HEK293 (cell line): Measurements from ENCODE around the gene MID2.

ENCODE experiments used
- CTCF ChIA-PET: fragments of 350-600 bp; formaldehyde crosslinking; extraction: SDS; loops from one replicate; lab custom pipeline; 2021; ENCODE audit warnings: antibody characterized with exemption; lab: Yijun Ruan, JAX
- POLR2A ChIA-PET: fragments of 300-600 bp; formaldehyde crosslinking; extraction: SDS; loops from one replicate; lab custom pipeline; 2020; ENCODE audit warnings: antibody characterized with exemption, inconsistent platforms; lab: Yijun Ruan, JAX
- H3K27ac ChIP-seq: fragments of 200-500 bp; sonication (Bioruptor generic); 2 replicates; pipeline ENCODE4 v1.5.1; 2014; ENCODE audit warnings: low read depth, low read length, control low read depth, inconsistent platforms; ENCODE audit errors: extremely low read depth
- H3K36me3 ChIP-seq, 2 experiments: fragments of 200-500 bp in 1 of 2; sonication (Bioruptor generic) in 1 of 2; 1 replicate in 1 of 2; 2 replicates in 1 of 2; pipeline ENCODE4 v1.5.1; 2014 to 2017; ENCODE audit warnings: inconsistent platforms in 2 of 2, low read length in 2 of 2; ENCODE audit not compliant: control insufficient read depth in 2 of 2, insufficient read depth in 1 of 2
- H3K4me1 ChIP-seq: fragments of 200-500 bp; sonication (Bioruptor generic); 2 replicates; pipeline ENCODE4 v1.5.1; 2014; ENCODE audit warnings: mild to moderate bottlenecking, low read length, inconsistent platforms; ENCODE audit not compliant: control insufficient read depth, insufficient read depth
- H3K4me3 ChIP-seq: 2 replicates; pipeline ENCODE4 v1.5.1; 2011; ENCODE audit warnings: low read depth, mild to moderate bottlenecking, control low read depth, low read length, moderate library complexity
- H3K9me3 ChIP-seq: fragments of 200-500 bp; sonication (Bioruptor generic); 2 replicates; pipeline ENCODE4 v1.5.1; 2014; ENCODE audit warnings: low read depth, low read length, inconsistent platforms; ENCODE audit not compliant: control insufficient read depth, insufficient read depth
- MEIS1 ChIP-seq: sonication (generic); formaldehyde crosslinking; IDR thresholded peaks from 2 replicates; pipeline ENCODE4 v1.8.1; 2022; ENCODE audit warnings: missing genetic modification reagents, mild to moderate bottlenecking, borderline replicate concordance
- OVOL3 ChIP-seq: fragments of 450-650 bp; formaldehyde crosslinking; IDR thresholded peaks from 2 replicates; pipeline ENCODE4 v1.5.1; 2016; ENCODE audit warnings: missing biosample characterization, missing genetic modification characterization
- RBAK ChIP-seq: fragments of 450-650 bp; formaldehyde crosslinking; IDR thresholded peaks from 2 replicates; pipeline ENCODE4 v1.5.1; 2016; ENCODE audit warnings: missing biosample characterization, missing genetic modification characterization
- TCF7L2 ChIP-seq: IDR thresholded peaks from 2 replicates; pipeline ENCODE4 v1.6.1; 2011; ENCODE audit warnings: low read depth, mild to moderate bottlenecking, inconsistent platforms, low read length, moderate library complexity, borderline replicate concordance
- ZBTB1 ChIP-seq: fragments of 450-650 bp; formaldehyde crosslinking; IDR thresholded peaks from 2 replicates; pipeline ENCODE4 v1.5.1; 2016; ENCODE audit warnings: missing biosample characterization, missing genetic modification characterization
- ZFP69B ChIP-seq: fragments of 450-650 bp; formaldehyde crosslinking; IDR thresholded peaks from 2 replicates; pipeline ENCODE4 v1.5.1; 2016; ENCODE audit warnings: missing biosample characterization, missing genetic modification characterization
- ZNF132 ChIP-seq: fragments of 450-650 bp; formaldehyde crosslinking; IDR thresholded peaks from 2 replicates; pipeline ENCODE4 v1.5.1; 2017; ENCODE audit warnings: missing biosample characterization, missing genetic modification characterization, borderline replicate concordance
- ZNF175 ChIP-seq: fragments of 450-650 bp; formaldehyde crosslinking; IDR thresholded peaks from 2 replicates; pipeline ENCODE4 v1.5.1; 2016; ENCODE audit warnings: missing biosample characterization, missing genetic modification characterization
- ZNF24 ChIP-seq: fragments of 450-650 bp; formaldehyde crosslinking; IDR thresholded peaks from 2 replicates; pipeline ENCODE4 v1.5.1; 2016; ENCODE audit warnings: missing biosample characterization, missing genetic modification characterization
- ZNF248 ChIP-seq: fragments of 450-650 bp; formaldehyde crosslinking; IDR thresholded peaks from 2 replicates; pipeline ENCODE4 v1.5.1; 2017; ENCODE audit warnings: missing biosample characterization, missing genetic modification characterization
- ZNF391 ChIP-seq: fragments of 450-650 bp; formaldehyde crosslinking; IDR thresholded peaks from 2 replicates; pipeline ENCODE4 v1.5.1; 2016; ENCODE audit warnings: low read depth, missing biosample characterization, missing genetic modification characterization, borderline replicate concordance
- ZNF521 ChIP-seq: fragments of 450-650 bp; formaldehyde crosslinking; IDR thresholded peaks from 2 replicates; pipeline ENCODE4 v1.5.1; 2017; ENCODE audit warnings: missing biosample characterization, mild to moderate bottlenecking, missing genetic modification characterization
- ZNF768 ChIP-seq: fragments of 450-650 bp; formaldehyde crosslinking; IDR thresholded peaks from 2 replicates; pipeline ENCODE4 v1.5.1; 2018; ENCODE audit warnings: missing biosample characterization, mild to moderate bottlenecking, missing genetic modification characterization
- ZNF776 ChIP-seq: fragments of 450-650 bp; formaldehyde crosslinking; IDR thresholded peaks from 2 replicates; pipeline ENCODE4 v1.5.0; 2017; ENCODE audit warnings: missing biosample characterization, missing genetic modification characterization, borderline replicate concordance
- ZNF837 ChIP-seq: fragments of 450-650 bp; formaldehyde crosslinking; IDR thresholded peaks from 2 replicates; pipeline ENCODE4 v1.5.1; 2016; ENCODE audit warnings: missing biosample characterization, missing genetic modification characterization
- TF ChIP-seq, protein P1 (sequence below): fragments of 450-650 bp; formaldehyde crosslinking; IDR thresholded peaks from 2 replicates; pipeline ENCODE4 v1.5.1; 2017; ENCODE audit warnings: missing biosample characterization, missing genetic modification characterization
- TF ChIP-seq, protein P2 (sequence below): fragments of 450-650 bp; formaldehyde crosslinking; IDR thresholded peaks from 2 replicates; pipeline ENCODE4 v1.5.1; 2016; ENCODE audit warnings: missing biosample characterization, missing genetic modification characterization
- TF ChIP-seq, protein P3 (sequence below): fragments of 450-650 bp; formaldehyde crosslinking; IDR thresholded peaks from 2 replicates; pipeline ENCODE4 v1.5.1; 2016; ENCODE audit warnings: missing biosample characterization, missing genetic modification characterization

The MID2 gene

DNA sequence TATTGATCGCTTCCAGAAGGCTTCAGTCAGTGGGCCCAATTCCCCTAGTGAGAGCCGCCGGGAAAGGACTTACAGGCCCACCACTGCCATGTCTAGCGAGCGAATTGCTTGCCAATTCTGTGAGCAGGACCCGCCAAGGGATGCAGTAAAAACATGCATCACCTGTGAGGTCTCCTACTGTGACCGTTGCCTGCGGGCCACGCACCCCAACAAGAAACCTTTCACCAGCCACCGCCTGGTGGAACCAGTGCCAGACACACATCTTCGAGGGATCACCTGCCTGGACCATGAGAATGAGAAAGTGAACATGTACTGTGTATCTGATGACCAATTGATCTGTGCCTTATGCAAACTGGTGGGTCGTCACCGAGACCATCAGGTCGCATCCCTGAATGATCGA lies 15.3 kb downstream of the MID2 start:
- no peak for TF ChIP-seq ZNF132 (tag by site-specific recombination)
- no peak for TF ChIP-seq ZFP69B
- TF ChIP-seq, protein P1, sequence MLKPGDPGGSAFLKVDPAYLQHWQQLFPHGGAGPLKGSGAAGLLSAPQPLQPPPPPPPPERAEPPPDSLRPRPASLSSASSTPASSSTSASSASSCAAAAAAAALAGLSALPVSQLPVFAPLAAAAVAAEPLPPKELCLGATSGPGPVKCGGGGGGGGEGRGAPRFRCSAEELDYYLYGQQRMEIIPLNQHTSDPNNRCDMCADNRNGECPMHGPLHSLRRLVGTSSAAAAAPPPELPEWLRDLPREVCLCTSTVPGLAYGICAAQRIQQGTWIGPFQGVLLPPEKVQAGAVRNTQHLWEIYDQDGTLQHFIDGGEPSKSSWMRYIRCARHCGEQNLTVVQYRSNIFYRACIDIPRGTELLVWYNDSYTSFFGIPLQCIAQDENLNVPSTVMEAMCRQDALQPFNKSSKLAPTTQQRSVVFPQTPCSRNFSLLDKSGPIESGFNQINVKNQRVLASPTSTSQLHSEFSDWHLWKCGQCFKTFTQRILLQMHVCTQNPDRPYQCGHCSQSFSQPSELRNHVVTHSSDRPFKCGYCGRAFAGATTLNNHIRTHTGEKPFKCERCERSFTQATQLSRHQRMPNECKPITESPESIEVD (tag by site-specific recombination) = no peak
- TF ChIP-seq ZNF837 = no peak
- no peak for TF ChIP-seq ZNF175
- no peak for TF ChIP-seq TCF7L2
- no peak for TF ChIP-seq ZNF768
- TF ChIP-seq ZNF521 = no peak
- TF ChIP-seq, protein P2, sequence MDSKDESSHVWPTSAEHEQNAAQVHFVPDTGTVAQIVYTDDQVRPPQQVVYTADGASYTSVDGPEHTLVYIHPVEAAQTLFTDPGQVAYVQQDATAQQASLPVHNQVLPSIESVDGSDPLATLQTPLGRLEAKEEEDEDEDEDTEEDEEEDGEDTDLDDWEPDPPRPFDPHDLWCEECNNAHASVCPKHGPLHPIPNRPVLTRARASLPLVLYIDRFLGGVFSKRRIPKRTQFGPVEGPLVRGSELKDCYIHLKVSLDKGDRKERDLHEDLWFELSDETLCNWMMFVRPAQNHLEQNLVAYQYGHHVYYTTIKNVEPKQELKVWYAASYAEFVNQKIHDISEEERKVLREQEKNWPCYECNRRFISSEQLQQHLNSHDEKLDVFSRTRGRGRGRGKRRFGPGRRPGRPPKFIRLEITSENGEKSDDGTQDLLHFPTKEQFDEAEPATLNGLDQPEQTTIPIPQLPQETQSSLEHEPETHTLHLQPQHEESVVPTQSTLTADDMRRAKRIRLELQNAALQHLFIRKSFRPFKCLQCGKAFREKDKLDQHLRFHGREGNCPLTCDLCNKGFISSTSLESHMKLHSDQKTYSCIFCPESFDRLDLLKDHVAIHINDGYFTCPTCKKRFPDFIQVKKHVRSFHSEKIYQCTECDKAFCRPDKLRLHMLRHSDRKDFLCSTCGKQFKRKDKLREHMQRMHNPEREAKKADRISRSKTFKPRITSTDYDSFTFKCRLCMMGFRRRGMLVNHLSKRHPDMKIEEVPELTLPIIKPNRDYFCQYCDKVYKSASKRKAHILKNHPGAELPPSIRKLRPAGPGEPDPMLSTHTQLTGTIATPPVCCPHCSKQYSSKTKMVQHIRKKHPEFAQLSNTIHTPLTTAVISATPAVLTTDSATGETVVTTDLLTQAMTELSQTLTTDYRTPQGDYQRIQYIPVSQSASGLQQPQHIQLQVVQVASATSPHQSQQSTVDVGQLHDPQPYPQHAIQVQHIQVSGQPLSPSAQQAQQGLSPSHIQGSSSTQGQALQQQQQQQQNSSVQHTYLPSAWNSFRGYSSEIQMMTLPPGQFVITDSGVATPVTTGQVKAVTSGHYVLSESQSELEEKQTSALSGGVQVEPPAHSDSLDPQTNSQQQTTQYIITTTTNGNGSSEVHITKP = no peak
- no peak for TF ChIP-seq ZNF776 (tag by site-specific recombination)
- TF ChIP-seq, protein P3, sequence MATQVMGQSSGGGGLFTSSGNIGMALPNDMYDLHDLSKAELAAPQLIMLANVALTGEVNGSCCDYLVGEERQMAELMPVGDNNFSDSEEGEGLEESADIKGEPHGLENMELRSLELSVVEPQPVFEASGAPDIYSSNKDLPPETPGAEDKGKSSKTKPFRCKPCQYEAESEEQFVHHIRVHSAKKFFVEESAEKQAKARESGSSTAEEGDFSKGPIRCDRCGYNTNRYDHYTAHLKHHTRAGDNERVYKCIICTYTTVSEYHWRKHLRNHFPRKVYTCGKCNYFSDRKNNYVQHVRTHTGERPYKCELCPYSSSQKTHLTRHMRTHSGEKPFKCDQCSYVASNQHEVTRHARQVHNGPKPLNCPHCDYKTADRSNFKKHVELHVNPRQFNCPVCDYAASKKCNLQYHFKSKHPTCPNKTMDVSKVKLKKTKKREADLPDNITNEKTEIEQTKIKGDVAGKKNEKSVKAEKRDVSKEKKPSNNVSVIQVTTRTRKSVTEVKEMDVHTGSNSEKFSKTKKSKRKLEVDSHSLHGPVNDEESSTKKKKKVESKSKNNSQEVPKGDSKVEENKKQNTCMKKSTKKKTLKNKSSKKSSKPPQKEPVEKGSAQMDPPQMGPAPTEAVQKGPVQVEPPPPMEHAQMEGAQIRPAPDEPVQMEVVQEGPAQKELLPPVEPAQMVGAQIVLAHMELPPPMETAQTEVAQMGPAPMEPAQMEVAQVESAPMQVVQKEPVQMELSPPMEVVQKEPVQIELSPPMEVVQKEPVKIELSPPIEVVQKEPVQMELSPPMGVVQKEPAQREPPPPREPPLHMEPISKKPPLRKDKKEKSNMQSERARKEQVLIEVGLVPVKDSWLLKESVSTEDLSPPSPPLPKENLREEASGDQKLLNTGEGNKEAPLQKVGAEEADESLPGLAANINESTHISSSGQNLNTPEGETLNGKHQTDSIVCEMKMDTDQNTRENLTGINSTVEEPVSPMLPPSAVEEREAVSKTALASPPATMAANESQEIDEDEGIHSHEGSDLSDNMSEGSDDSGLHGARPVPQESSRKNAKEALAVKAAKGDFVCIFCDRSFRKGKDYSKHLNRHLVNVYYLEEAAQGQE (tag by site-specific recombination) = no peak
- no peak for TF ChIP-seq ZBTB1
- TF ChIP-seq ZNF248 = no peak
- TF ChIP-seq OVOL3 (tag by site-specific recombination) = no peak
- TF ChIP-seq ZNF24 (tag by site-specific recombination) = no peak
- no peak for TF ChIP-seq RBAK (tag by site-specific recombination)
- ChIA-PET CTCF (no interaction called here), POLR2A (no interaction called here)
- H3K36me3 ChIP-seq = peaks cover 3 to 12% of the 10 kb centered on the region in 2 experiments
- no peaks in the 10 kb centered on the region for H3K4me1 ChIP-seq
- H3K27ac ChIP-seq = no peak overlapping the region
- no peak overlapping the region for H3K4me3 ChIP-seq
- no peaks in the 10 kb centered on the region for H3K9me3 ChIP-seq

DNA sequence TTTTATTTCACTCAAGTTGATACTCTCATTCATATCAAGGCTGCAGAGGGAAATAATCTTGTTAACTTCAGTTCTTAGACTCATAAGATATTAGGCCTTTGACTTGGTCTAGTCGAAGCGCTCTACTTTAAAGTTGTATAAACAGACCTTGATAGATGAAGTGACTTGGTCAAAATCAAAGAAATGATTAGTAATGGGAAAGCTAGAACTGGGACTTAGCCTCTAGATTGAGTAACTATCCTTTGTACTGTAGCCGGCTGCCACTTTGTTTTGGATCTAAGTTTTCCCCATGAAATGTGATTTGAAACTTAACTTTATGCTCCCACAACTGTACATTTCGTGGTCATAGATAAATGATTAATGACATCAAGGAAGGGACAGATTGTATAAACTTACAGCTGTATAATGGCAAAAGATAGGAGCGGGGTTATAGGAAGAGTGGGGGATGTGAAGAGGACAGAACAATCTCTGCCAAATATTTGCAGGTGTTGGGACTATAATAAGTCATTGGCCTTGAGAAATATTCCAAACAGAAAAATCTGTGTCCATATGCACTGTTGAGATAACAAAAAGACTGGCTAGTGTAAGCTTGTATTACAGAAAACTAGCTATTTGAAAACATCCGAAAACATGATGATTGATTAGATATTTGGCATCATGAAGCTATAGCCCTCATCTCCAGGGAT lies 17.2 kb downstream of the MID2 start:
- TF ChIP-seq ZNF391 (no peak), MEIS1 (no peak)
- Histone ChIP-seq H3K36me3 (peaks cover 3 to 12% of the 10 kb centered on the region in 2 experiments), H3K4me1 (no peaks in the 10 kb centered on the region), H3K4me3 (no peak overlapping the region), H3K9me3 (no peaks in the 10 kb centered on the region), H3K27ac (no peak overlapping the region)
- POLR2A ChIA-PET = interaction anchor here (0.5 kb wide), 1 partner anchor 58 kb away, joined by 6 read pairs; no protein-coding TSS in a partner anchor
- CTCF ChIA-PET = interaction anchor here (0.6 to 1.3 kb wide), 4 partner anchors 10 to 518 kb away, joined by 3 read pairs; no protein-coding TSS in a partner anchor
